SKM-1 treated with dmso at 0.1 percent for 144 hours (cell line): ENCODE results near the gene SIGLEC11.
"Not testable (repeated sequence)": the region's sequence is repeated elsewhere in the genome, so short reads cannot be mapped to it uniquely, and the experiment has no call there.

Experiments used
- DNase-seq: peaks from one replicate; lab custom pipeline; 2025; ENCODE audit not compliant: unreplicated experiment; lab: John Stamatoyannopoulos, UW

SIGLEC11 gene

DNA sequence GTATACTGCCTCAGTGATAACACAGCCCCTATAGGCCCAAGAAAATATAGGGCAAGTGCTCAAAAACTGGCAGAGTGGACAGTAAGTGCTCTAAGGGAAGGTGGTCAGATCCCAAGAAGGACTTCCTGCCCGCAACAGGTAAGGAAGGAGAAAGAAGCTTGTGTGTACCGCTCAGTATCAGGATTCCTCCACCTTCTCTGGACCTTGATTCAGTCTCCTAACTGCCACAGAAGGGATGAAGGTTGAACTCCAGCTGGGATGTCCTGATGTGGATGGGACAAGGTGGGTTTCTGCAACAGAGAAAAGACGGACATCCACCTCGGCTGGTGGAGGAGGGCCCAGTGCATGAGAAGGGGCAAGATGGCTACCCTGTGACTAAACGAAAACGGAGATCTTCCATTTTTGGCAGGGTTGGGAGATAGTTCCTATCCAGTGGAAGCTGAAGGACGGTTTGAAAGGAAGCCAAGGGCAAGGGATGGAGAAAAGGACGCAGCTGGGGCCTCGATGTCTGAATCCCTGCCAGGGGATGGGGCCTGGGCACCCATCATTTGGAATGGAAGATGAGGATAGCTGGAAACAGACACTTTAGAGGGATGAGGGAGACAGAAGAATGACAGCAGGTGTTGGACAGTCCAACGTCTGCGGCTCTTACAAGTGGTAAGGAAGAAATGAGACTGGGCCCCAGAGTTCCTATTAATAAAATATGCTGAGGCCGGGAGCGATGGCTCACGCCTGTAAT lies 33.3 kb downstream of the SIGLEC11 start:
- no peak for DNase-seq

DNA sequence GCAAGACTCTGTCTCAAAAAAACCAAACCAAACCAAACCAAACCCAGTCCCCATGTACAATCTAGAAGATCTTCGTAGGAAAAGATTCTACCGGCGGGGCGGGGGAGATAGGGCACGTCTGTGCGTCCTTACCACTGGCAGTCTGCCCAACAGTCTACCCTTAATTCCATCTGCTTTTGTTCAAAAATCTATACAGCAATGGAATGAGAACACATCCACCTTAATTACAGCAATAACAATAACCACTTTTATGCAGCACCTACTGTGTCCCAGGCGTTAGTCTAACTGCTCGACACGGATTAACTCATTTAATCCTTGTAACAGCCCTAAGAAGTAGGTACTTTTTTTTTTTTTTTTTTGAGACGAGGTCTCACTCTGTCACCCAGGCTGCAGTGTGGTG lies 34.5 kb downstream of the SIGLEC11 start:
- DNase-seq: no peak

- DNase-seq: no peak
Measured at GRCh38 chr19:49925486-49925885, 35.5 kb downstream of the SIGLEC11 start.

GRCh38 chr19:49924881-49925210 lies 36.1 kb downstream of the SIGLEC11 start:
- DNase-seq: not testable (repeated sequence)

- DNase-seq: no peak
Measured at GRCh38 chr19:49924004-49924880, 36.7 kb downstream of the SIGLEC11 start.

DNA sequence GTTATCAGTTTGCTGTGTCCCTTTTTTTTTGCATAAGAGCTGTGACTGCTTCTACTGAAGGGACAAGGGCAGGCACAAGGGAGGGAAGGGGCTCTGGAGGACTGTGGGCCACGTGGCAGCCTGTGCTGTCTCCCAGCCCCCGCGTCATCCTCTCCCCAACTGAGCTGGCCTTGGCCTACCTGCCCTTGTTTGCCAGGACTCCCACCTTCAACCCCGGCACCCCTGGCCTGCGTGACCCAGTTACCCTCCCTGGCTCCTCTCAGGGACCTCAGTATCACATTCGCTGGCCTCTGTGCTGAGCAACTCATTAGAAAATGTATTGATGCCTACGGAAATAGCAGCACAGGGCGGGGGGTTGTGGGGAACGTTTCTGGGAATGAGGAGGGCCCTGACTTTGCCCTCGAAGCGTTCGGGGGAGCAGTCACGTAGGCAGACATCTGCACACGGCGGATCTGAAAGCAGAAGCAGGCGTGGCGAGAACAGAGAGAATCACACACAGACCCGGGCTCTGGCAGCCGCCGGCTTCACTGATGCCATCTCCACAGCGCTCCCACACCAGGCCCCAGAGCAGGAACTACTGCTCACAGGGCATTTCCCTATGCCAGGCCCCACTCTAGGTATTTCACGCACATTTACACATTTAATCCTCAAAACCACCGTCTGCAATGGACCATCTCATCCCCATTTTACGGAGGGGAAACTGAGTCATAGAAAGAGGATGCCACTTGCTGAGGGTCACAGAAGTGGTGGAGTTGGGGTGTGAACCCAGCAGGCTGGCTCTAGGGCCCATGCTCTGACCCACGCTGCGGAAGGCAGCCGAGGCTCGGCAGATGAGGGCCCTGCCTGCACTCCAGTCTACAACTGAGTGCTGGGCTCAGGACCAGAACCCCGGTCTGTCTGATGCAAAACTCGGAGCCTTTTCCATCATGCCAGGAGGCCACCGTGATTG lies 37.6 kb downstream of the SIGLEC11 start:
- no peak for DNase-seq

GRCh38 chr19:49921871-49922795 lies 38.8 kb downstream of the SIGLEC11 start:
- no peak for DNase-seq

GRCh38 chr19:49920624-49921363 lies 40.2 kb downstream of the SIGLEC11 start:
- no peak for DNase-seq

- DNase-seq: no peak
Measured at GRCh38 chr19:49918089-49918488, 42.9 kb downstream of the SIGLEC11 start.

GRCh38 chr19:49916839-49917733 lies 43.9 kb downstream of the SIGLEC11 start:
- DNase-seq: no peak

DNA sequence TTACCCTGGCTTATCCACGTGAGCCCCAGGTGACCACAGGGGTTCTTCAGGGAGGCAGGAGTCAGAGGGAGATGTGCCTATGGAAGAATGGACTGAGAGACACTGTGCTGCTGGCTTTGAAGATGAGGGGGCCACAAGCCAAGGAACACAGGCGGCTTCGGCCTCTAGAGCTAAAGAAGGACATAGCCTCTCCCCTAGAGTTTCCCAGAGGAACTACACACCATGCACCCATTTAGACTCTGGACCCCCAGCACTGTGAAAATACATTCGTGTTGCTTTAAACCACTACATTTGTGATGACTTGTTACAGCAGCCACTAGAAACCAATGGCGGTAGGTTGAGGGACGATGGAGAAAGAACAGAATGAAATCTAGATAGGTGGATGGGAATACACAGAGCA lies 45.7 kb downstream of the SIGLEC11 start:
- DNase-seq: no peak

GRCh38 chr19:49913720-49914119 lies 47.3 kb downstream of the SIGLEC11 start:
- DNase-seq: no peak

DNA sequence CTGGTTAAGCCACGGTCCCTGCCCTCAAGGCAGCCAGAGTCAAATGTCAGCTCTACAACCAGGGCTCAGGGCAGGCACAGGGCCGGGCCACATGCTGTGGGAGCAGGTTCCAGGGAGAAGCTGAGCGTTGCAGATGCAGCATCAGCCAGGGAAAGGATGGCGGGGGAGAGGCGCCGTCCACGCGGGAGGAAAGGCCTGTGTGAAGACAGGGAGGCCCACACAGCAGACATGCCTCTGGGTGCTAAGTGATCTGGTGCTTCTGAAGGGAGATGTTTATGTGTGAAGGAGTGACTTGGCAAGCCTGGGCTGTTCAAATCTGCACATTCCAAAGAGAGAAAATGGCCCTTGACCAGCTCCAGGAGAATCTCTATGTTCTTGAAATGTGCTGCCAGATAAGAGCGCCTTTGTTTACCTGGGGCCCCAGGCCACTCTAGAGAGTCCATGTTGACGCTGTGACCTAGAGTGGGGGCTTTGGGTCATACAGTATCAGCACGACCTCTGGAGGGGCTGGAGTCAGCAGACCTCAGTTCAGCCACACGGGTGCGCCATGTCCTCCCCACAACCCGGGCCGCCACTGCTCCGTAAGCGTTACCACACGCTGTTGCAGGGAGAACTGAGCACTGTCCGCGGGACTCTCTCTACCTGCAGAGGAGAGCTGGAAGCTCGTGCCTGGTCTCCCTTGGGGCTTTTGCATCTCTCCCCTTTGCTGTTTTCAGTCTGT lies 47.8 kb downstream of the SIGLEC11 start:
- DNase-seq: no peak

GRCh38 chr19:49911381-49912145 lies 49.4 kb downstream of the SIGLEC11 start:
- peak; percentile 34 for DNase-seq

DNA sequence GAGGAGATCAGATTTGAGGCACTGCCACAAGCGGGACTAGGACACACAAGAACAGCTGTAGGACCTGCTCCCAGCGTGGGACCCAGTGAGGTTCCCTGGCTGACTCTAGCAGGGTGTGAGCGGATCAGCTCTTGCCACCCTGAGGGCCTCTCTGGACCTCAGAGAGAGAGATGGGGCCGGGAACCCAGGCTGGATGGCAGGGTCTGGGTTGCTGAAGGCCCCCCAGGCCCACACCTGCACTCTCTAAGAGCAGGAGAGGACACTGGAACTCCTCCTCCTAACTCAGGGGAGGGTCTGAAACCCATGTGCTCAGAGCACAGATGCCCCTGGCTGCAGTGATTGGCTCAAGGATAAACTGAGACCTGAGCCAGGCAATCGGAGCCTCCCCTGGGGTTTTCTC lies 50.8 kb downstream of the SIGLEC11 start:
- DNase-seq: no peak

DNA sequence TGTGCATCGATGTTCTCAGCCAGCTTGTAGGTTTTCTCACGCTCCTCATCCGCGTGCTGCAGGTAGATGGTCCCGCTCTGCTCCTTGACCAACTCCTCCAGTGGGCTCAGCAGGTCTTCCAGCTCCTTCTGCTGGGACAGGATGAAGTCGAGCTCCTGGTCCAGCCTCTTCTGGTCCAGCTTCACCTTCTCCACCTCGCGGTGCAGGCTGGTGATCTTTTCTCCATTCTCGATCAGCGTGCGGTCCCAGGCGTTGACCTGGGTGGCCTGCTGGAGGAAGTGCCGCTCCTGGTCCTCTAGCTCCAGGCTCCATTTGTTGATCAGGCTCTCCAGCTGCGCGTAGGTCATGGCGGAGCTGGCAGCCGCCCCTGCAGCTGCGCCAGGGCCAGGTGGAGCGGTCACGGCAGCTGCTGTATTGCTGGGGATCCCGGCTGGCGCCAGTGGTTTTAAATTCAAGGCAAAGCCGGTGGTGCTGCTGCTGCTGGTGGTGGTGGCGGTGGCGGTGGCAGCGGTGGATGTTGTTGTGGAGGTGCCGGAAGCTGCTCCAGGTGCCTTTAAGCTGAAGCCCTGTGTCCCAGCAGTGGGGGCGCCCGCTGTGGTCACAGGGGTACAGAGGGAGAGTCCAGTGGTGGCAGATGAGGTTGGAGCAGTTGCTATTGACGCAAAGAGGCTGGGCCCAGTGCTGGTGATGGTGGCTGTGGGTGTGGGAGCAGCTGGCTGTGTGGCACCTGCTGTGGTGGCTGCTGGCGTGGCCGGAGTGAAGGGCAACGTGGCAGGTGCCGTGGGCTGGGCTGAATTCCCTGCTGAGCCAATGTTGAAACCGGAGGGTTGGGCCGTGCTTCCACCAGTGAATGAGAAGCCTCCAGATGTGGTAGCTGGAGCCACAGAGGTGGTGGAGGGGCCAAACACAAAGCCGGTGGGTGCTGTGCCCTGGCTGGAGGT lies 52.2 kb downstream of the SIGLEC11 start:
- no peak for DNase-seq
